Measurements from ENCODE around the gene GPC6.
A peak's percentile ranks its signal among the peaks of the same experiment; 100 is the strongest.

Gene GPC6

GRCh38 chr13:94153586-94153985, 927.0 kb downstream of the GPC6 start:
- no peak overlapping the region for H3K27ac ChIP-seq
- no peak for DNase-seq (ENCODE audit: low read depth, low spot score)

- peak; percentile 5 for DNase-seq (ENCODE audit: low read depth, low spot score)
- no peak overlapping the region for H3K27ac ChIP-seq
These were observed 927.8 kb downstream of the GPC6 start for GRCh38 chr13:94154367-94154766.

- DNase-seq (ENCODE audit: low read depth, low spot score), result no peak
- no peak overlapping the region for H3K27ac ChIP-seq
These were observed 931.2 kb downstream of the GPC6 start for GRCh38 chr13:94157705-94158218.

- H3K27ac ChIP-seq, result no peak overlapping the region
- no peak for DNase-seq (ENCODE audit: low read depth, low spot score)
These were observed 934.3 kb downstream of the GPC6 start for GRCh38 chr13:94160875-94161274.

GRCh38 chr13:94162289-94162688, 935.7 kb downstream of the GPC6 start:
- no peak for DNase-seq (ENCODE audit: low read depth, low spot score)
- H3K27ac ChIP-seq, result no peak overlapping the region

- no peak overlapping the region for H3K27ac ChIP-seq
- DNase-seq (ENCODE audit: low read depth, low spot score), result no peak
These were observed 936.9 kb downstream of the GPC6 start for GRCh38 chr13:94163535-94163934.

- H3K27ac ChIP-seq, result no peak overlapping the region
- DNase-seq (ENCODE audit: low read depth, low spot score), result no peak
These were observed 942.3 kb downstream of the GPC6 start for GRCh38 chr13:94168783-94169453.

- DNase-seq (ENCODE audit: low read depth, low spot score), result no peak
These were observed 943.0 kb downstream of the GPC6 start for GRCh38 chr13:94169454-94170144.

GRCh38 chr13:94170145-94170571, 943.6 kb downstream of the GPC6 start:
- no peak for DNase-seq (ENCODE audit: low read depth, low spot score)
- H3K27ac ChIP-seq, result no peak overlapping the region

More at GRCh38 chr13:94169454-94170144, 943.0 kb downstream of the GPC6 start:
- no peak overlapping the region for H3K27ac ChIP-seq

- DNase-seq (ENCODE audit: low read depth, low spot score), result no peak
- no peak overlapping the region for H3K27ac ChIP-seq
These were observed 945.8 kb downstream of the GPC6 start for GRCh38 chr13:94172416-94172815.

GRCh38 chr13:94173312-94173854, 946.8 kb downstream of the GPC6 start:
- no peak for DNase-seq (ENCODE audit: low read depth, low spot score)

GRCh38 chr13:94174009-94174408, 947.4 kb downstream of the GPC6 start:
- H3K27ac ChIP-seq, result no peak overlapping the region
- DNase-seq (ENCODE audit: low read depth, low spot score), result no peak

More at GRCh38 chr13:94173312-94173854, 946.8 kb downstream of the GPC6 start:
- no peak overlapping the region for H3K27ac ChIP-seq

GRCh38 chr13:94175076-94175475, 948.5 kb downstream of the GPC6 start:
- no peak overlapping the region for H3K27ac ChIP-seq
- DNase-seq (ENCODE audit: low read depth, low spot score), result no peak

GRCh38 chr13:94176561-94176960, 950.0 kb downstream of the GPC6 start:
- no peak for DNase-seq (ENCODE audit: low read depth, low spot score)
- H3K27ac ChIP-seq, result no peak overlapping the region

GRCh38 chr13:94177041-94177440, 950.4 kb downstream of the GPC6 start:
- DNase-seq (ENCODE audit: low read depth, low spot score), result no peak
- no peak overlapping the region for H3K27ac ChIP-seq

- DNase-seq (ENCODE audit: low read depth, low spot score), result no peak
- H3K27ac ChIP-seq, result no peak overlapping the region
These were observed 952.1 kb downstream of the GPC6 start for GRCh38 chr13:94178625-94179244.

GRCh38 chr13:94181461-94182107, 955.0 kb downstream of the GPC6 start:
- no peak overlapping the region for H3K27ac ChIP-seq
- no peak for DNase-seq (ENCODE audit: low read depth, low spot score)

GRCh38 chr13:94182185-94182761, 955.7 kb downstream of the GPC6 start:
- DNase-seq (ENCODE audit: low read depth, low spot score), result no peak
- H3K27ac ChIP-seq, result no peak overlapping the region

GRCh38 chr13:94186470-94186869, 959.9 kb downstream of the GPC6 start:
- DNase-seq (ENCODE audit: low read depth, low spot score), result no peak
- no peak overlapping the region for H3K27ac ChIP-seq

Data from epithelial cell of prostate (primary cell).